Measurements from ENCODE around the gene CAPG.
A peak's percentile ranks its signal among the peaks of the same experiment; 100 is the strongest.

CAPG gene

DNA sequence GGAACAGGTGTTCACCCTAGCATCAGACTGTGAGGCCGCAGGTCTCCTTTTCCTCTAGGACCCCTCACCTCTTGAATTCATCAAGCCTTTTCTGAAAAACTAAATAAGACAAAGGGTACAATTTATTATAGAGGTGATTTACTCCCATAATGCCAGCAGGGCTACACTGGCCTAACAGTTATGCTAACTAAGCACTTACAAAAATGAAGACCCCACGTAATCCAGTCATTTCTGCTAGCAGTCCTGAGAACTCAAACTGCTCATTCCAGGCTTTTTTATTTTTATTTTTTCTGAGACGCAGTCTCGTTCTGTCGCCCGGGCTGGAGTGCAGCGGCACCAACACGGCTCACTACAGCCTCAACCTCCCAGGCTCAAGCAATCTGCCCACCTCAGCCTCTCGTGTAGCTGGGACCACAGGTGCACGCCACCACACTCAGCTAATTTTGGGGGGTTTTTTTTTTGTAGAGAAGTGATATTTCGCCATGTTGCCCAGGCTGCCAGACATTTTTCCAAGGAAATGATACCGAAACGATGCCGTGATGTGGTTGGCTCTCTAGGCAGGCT lies 14.2 kb downstream of the CAPG start:
- DNase-seq (ENCODE audit: low spot score) = no peak
- TF ChIP-seq, protein P1, sequence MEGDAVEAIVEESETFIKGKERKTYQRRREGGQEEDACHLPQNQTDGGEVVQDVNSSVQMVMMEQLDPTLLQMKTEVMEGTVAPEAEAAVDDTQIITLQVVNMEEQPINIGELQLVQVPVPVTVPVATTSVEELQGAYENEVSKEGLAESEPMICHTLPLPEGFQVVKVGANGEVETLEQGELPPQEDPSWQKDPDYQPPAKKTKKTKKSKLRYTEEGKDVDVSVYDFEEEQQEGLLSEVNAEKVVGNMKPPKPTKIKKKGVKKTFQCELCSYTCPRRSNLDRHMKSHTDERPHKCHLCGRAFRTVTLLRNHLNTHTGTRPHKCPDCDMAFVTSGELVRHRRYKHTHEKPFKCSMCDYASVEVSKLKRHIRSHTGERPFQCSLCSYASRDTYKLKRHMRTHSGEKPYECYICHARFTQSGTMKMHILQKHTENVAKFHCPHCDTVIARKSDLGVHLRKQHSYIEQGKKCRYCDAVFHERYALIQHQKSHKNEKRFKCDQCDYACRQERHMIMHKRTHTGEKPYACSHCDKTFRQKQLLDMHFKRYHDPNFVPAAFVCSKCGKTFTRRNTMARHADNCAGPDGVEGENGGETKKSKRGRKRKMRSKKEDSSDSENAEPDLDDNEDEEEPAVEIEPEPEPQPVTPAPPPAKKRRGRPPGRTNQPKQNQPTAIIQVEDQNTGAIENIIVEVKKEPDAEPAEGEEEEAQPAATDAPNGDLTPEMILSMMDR (IDR thresholded peaks at IDR 0.05; ENCODE audit: extremely low read depth, insufficient read depth, missing control alignments) = no peak
- in situ Hi-C loops (cut with MboI; ENCODE audit: low pct_unique_long_range_greater_than_20kb, low sequenced_read_pairs, unreplicated experiment) = no loop called here

DNA sequence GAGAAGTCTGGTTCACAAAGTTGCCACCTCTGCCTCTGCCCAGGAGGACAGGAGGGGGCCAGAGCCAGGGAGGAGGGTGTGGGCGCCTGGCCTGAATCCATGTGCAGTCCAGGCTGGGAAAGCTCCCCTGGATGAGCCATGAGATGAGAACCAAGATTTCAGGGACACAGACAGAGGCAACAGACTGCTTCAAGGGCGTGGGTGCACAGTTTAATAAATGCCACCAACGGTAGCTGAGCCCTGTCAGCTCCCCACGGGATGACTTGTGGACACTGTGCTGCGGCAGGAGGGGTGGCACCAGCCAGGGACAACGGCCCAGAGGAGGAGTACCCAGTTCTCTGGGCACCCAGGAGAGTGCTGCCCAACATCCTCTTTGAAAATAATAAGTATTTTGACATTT lies 15.2 kb downstream of the CAPG start:
- TF ChIP-seq, protein P1 (IDR thresholded peaks at IDR 0.05; ENCODE audit: extremely low read depth, insufficient read depth, missing control alignments) = no peak
- in situ Hi-C loops (cut with MboI; ENCODE audit: low pct_unique_long_range_greater_than_20kb, low sequenced_read_pairs, unreplicated experiment) = no loop called here

DNA sequence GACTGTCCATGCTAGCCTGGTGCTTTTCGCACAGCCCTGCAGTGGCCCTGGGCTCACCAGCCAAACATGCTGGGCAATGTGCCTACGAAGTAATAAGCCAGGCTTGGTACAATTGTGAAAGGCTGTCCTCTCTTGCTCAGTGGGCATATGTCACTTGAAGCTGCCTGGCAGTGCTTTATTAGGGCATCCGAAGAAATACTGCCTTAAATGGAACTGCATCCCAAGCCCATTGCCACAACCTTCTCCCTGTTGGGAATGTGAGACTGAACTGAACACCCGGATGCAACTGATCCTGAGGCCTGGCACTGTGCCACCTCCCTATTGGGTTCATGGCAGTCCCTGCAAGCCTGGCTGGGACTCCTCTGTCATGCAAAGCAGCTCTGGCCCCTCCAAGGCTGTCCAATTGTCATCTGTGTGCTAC lies 15.9 kb downstream of the CAPG start:
- no peak for DNase-seq (ENCODE audit: low spot score)
- in situ Hi-C loops (cut with MboI; ENCODE audit: low pct_unique_long_range_greater_than_20kb, low sequenced_read_pairs, unreplicated experiment) = no loop called here
- TF ChIP-seq, protein P1 (IDR thresholded peaks at IDR 0.05; ENCODE audit: extremely low read depth, insufficient read depth, missing control alignments) = no peak

More for the DNA sequence above, 15.2 kb downstream of the CAPG start:
- DNase-seq (ENCODE audit: low spot score) = peak; percentile 1

DNA sequence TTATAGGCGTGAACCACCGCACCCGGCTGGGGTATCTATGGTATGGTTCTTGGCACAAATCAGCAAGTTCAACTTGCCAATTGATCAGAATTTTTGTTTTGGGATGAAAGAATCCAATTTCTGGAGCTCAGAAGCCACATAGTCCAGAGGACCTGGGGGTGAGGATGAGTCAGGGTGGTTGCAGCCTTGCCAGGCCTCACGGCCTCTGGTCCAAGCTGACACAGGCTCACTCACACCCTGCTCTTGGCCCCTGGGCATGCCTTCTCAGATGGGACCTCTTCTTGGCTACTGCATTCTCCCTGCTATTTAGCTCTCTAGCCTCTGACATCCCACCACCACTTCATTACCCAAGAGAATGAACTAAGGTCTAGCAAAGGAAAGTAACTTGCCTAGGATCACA lies 16.3 kb downstream of the CAPG start:
- TF ChIP-seq, protein P1 (IDR thresholded peaks at IDR 0.05; ENCODE audit: extremely low read depth, insufficient read depth, missing control alignments) = no peak
- in situ Hi-C loops (cut with MboI; ENCODE audit: low pct_unique_long_range_greater_than_20kb, low sequenced_read_pairs, unreplicated experiment) = no loop called here
- peak; percentile 2 for DNase-seq (ENCODE audit: low spot score)

DNA sequence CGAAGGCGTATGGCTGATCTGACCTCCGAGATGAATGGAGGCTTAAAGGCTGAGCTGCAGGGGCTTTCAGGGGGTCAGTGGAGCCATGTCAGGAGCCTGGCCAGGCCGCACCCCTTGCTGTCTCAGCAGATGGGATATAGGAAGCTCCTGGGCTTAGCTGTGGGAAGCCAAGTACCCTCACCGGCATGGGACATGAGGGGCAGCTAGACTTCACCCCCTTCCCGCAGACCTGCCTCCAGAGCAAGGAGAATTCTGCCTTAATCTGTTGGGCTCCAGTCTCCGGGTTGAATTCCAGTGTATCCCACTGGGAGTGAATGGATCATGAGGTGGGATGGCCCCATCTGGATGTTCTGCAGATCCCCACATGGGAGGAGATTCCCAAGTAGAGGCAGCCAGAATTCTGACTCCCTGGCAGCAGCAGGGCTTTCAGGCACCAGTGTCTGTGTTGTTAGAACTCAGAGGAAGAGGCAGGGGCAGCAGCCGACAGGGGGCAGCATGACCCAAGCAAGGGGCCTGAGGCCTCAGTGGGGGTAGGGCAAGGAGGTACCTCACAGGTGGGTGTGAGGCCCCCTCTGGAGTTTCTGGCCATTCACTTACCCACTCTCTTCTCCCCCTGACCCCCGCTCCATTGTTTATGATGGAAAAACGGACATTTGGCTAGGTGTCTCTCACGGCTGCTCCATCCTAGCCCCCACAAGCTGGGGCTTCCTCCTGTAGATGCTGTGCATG lies 19.1 kb downstream of the CAPG start:
- in situ Hi-C loops (cut with MboI; ENCODE audit: low pct_unique_long_range_greater_than_20kb, low sequenced_read_pairs, unreplicated experiment) = no loop called here
- TF ChIP-seq, protein P1 (IDR thresholded peaks at IDR 0.05; ENCODE audit: extremely low read depth, insufficient read depth, missing control alignments) = peak; percentile 76
- peak; percentile 68 for DNase-seq (ENCODE audit: low spot score)

DNA sequence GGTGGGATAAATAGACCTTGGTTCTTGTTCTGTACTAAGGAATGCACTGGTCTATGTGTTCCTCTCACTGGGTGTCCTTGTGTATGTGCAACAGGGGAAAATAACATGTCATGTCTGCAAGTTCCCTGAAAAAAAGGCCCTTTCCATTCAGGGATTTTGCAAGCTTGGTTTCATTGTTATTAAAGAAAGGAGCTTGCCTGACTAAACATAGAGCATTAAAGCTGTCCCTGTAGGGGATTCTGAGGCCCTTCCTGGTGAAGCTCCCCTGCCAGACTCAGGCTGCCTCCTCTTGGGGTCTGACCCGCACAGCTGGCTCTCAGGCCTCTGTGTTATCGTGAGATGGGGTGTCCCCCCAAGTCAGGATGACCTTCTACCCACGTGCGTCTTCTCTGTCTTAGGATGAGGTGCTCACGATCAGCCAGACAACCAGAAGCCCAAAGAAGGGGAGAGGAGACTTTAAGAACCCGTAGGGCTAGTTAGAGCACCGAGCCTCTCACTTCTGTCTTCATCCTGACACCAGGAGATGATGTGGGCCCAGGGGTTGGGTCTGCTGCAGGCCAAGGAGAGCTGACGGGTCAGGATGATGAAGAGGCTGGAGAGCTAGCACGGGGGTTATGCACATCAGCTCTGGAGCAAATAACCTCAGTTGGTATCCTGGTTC lies 21.2 kb downstream of the CAPG start:
- in situ Hi-C loops (cut with MboI; ENCODE audit: low pct_unique_long_range_greater_than_20kb, low sequenced_read_pairs, unreplicated experiment) = no loop called here
- DNase-seq (ENCODE audit: low spot score) = no peak
- TF ChIP-seq, protein P1 (IDR thresholded peaks at IDR 0.05; ENCODE audit: extremely low read depth, insufficient read depth, missing control alignments) = no peak
